CD8-positive, alpha-beta memory T cell (primary cell): Measurements from ENCODE around the gene CLCN6. TPM values are rescaled to one million over a fixed set of nuclear protein-coding genes. Genes with fewer than 3 reads are reported as not detected.

Experiments used
- CTCF ChIA-PET: fragments of 350-600 bp; sonication (Branson Sonifier 250); formaldehyde crosslinking; loops from one replicate; lab custom pipeline; 2021; ENCODE audit warnings: antibody characterized with exemption; lab: Charles Lee
- POLR2A ChIA-PET: fragments of 350-600 bp; sonication (Branson Sonifier 250); formaldehyde crosslinking; loops from one replicate; lab custom pipeline; 2021; ENCODE audit warnings: antibody characterized with exemption; lab: Charles Lee
- DNase-seq, 5 donors: peaks; one replicate each; pipeline versions ENCODE4 v3.0.0 to v3.0.0-alpha.2; 2020 to 2022; ENCODE audit warnings: mixed read lengths in 1 of 5
- H3K27ac ChIP-seq: one replicate; pipeline ENCODE4 v1.7.0; 2013; ENCODE audit warnings: low read depth, mild to moderate bottlenecking, low read length, moderate library complexity
- H3K27me3 ChIP-seq: 2 replicates; pipeline ENCODE4 v1.7.0; 2013; ENCODE audit warnings: low read length, mild to moderate bottlenecking; ENCODE audit not compliant: insufficient read depth, poor library complexity, severe bottlenecking
- H3K36me3 ChIP-seq: 2 replicates; pipeline ENCODE4 v1.7.0; 2013; ENCODE audit warnings: mild to moderate bottlenecking, low read length, moderate library complexity; ENCODE audit not compliant: insufficient read depth
- H3K4me1 ChIP-seq: 2 replicates; pipeline ENCODE4 v1.7.0; 2013; ENCODE audit warnings: mild to moderate bottlenecking, low read length, moderate library complexity; ENCODE audit not compliant: insufficient read depth
- H3K4me3 ChIP-seq: 2 replicates; pipeline ENCODE4 v1.7.0; 2013; ENCODE audit warnings: mild to moderate bottlenecking, low read length
- H3K9me3 ChIP-seq: 2 replicates; pipeline ENCODE4 v1.7.0; 2013; ENCODE audit warnings: mild to moderate bottlenecking, low read length
- H3K27ac Mint-ChIP-seq, 8 donors: one replicate each; pipeline ENCODE4 v1.8.0; 2020 to 2021; ENCODE audit warnings: mixed read lengths in 8 of 8, mild to moderate bottlenecking in 6 of 8, inconsistent platforms in 3 of 8, moderate library complexity in 3 of 8
- H3K27me3 Mint-ChIP-seq, 2 donors: one replicate each; pipeline ENCODE4 v1.8.0; 2020 to 2021; ENCODE audit warnings: mixed read lengths in 2 of 2, mild to moderate bottlenecking in 1 of 2, moderate library complexity in 1 of 2
- H3K36me3 Mint-ChIP-seq, 3 donors: one replicate each; pipeline ENCODE4 v1.8.0; 2020 to 2021; ENCODE audit warnings: mixed read lengths in 3 of 3, inconsistent platforms in 1 of 3, mild to moderate bottlenecking in 1 of 3
- H3K4me1 Mint-ChIP-seq, 3 donors: one replicate each; pipeline ENCODE4 v1.8.0; 2020 to 2021; ENCODE audit warnings: mixed read lengths in 3 of 3, inconsistent platforms in 1 of 3, mild to moderate bottlenecking in 1 of 3
- H3K4me3 Mint-ChIP-seq, 7 donors: one replicate each; pipeline ENCODE4 v1.8.0; 2020 to 2021; ENCODE audit warnings: mixed read lengths in 7 of 7, mild to moderate bottlenecking in 6 of 7, moderate library complexity in 4 of 7, inconsistent platforms in 2 of 7
- H3K9me3 Mint-ChIP-seq, 5 donors: one replicate each; pipeline ENCODE4 v1.8.0; 2020 to 2022; ENCODE audit warnings: mixed read lengths in 5 of 5, mild to moderate bottlenecking in 3 of 5, moderate library complexity in 2 of 5, inconsistent platforms in 1 of 5
- polyA plus RNA-seq: library from polyadenylated mRNA; unstranded; fragments of 300-500 nt; fragmentation: Illumina TruSeq; gene quantifications from one replicate; pipeline ENCODE4 v1.2.3, GENCODE V29; 2021
- total RNA-seq, 2 experiments: library from RNA; stranded (reverse); gene quantifications; one replicate each; pipeline ENCODE4 v1.2.3, GENCODE V29; 2021

CLCN6 gene
- total and polyA plus RNA-seq, 3 experiments from 2014 or later, result 1.7 to 9.3 (median 8.9) TPM

DNA sequence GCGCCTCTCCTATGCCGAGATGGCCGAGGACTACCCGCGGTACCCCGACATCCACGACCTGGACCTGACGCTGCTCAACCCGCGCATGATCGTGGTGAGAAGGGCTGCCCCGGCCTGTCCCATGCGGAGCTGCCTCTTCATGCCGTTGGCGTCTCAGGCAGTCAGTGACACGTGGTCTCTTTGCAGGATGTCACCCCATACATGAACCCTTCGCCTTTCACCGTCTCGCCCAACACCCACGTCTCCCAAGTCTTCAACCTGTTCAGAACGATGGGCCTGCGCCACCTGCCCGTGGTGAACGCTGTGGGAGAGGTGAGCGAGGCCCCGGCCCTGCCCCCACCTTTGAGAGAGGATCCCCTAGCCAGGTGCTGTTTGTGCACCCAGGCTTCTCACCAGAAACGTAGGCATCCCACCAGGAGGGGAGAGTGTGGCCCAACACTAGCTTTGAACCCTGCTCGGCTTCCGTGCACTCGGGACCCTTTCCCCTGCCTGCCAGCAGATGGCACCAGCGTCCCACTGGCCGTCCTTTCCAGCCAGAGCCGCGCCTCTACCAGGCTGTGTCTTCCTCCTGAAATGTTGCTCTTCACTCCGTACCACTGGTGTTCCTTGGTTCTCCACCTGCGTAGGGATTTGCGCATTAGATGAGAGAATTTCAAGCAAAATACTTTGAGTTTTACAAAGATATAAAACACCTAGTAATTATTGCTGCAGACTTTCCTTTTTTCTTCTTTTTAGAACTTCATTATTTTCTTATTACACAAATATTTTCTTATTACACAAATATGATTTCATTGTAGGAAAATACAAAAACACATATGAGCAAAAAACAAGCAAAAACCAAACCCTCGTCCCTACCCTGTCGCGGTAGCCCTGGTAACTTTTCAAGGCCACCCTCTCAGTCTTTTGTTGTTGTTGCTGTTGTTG is 32.6 kb downstream of the CLCN6 start:
- Histone ChIP-seq H3K4me3 (no peak overlapping the region), H3K4me1 (no peaks in the 10 kb centered on the region), H3K27ac (no peak overlapping the region), H3K9me3 (no peaks in the 10 kb centered on the region), H3K36me3 (peaks cover 42% of the 10 kb centered on the region), H3K27me3 (no peaks in the 10 kb centered on the region)
- peaks cover 5 to 87% (median 25%) of the 10 kb centered on the region in 3 donors for H3K36me3 Mint-ChIP-seq
- H3K4me3 Mint-ChIP-seq, result no peak overlapping the region
- POLR2A ChIA-PET, result interaction anchor here (1.6 kb wide), 1 partner anchor 70 kb away, joined by 4 read pairs; no protein-coding TSS in a partner anchor
- no peaks in the 10 kb centered on the region for H3K27me3 Mint-ChIP-seq
- H3K4me1 Mint-ChIP-seq, result peaks cover 5 to 6% (median 6%) of the 10 kb centered on the region in 3 donors
- H3K27ac Mint-ChIP-seq, result peak overlapping the region in 1 of 8 donors; percentile 8
- H3K9me3 Mint-ChIP-seq, result no peaks in the 10 kb centered on the region
- peak; percentile 56 to 81 (median 57) for DNase-seq
- CTCF ChIA-PET, result interaction anchor here (0.6 to 1.9 kb wide), 11 partner anchors 14 to 394 kb away, joined by 3 to 10 read pairs (median 4); no protein-coding TSS in a partner anchor

DNA sequence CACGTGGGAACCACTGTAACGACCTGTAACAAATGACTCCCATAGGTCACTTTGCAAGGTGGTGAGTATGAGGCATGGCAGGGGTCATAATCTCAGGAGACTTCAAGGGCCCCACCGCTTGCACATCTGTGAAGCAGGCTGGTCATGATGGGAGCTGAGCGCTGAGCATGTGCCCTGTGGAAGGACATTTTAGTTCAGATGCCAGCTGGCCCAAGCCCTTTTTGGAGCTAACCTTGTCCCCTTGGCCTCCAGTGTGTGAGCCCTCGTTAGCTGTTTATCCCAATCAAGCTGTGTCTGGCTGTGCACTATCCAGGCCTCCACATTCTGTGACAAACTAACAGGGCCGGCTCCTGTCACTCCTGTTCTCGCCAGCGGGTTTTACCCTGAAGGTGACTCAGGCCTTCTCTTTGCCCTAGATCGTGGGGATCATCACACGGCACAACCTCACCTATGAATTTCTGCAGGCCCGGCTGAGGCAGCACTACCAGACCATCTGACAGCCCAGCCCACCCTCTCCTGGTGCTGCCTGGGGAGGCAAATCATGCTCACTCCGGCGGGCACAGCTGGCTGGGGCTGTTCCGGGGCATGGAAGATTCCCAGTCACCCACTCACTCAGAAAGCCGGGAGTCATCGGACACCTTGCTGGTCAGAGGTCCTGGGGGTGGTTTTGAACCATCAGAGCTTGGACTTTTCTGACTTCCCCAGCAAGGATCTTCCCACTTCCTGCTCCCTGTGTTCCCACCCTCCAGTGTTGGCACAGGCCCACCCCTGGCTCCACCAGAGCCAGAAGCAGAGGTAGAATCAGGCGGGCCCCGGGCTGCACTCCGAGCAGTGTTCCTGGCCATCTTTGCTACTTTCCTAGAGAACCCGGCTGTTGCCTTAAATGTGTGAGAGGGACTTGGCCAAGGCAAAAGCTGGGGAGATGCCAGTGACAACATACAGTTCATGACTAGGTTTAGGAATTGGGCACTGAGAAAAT is 34.0 kb downstream of the CLCN6 start:
- no peak overlapping the region for H3K4me3 Mint-ChIP-seq
- H3K36me3 Mint-ChIP-seq, result peaks cover 5 to 85% (median 22%) of the 10 kb centered on the region in 3 donors
- no peak for DNase-seq
- Histone ChIP-seq H3K4me1 (no peaks in the 10 kb centered on the region), H3K4me3 (no peak overlapping the region), H3K9me3 (no peaks in the 10 kb centered on the region), H3K36me3 (peaks cover 43% of the 10 kb centered on the region), H3K27me3 (no peaks in the 10 kb centered on the region), H3K27ac (no peak overlapping the region)
- H3K27ac Mint-ChIP-seq, result no peak overlapping the region
- peaks cover 5 to 6% (median 6%) of the 10 kb centered on the region in 3 donors for H3K4me1 Mint-ChIP-seq
- no peaks in the 10 kb centered on the region for H3K27me3 Mint-ChIP-seq
- ChIA-PET POLR2A (no interaction called here), CTCF (interaction anchor here (1.0 to 2.1 kb wide), 4 partner anchors 52 to 127 kb away, joined by 3 to 10 read pairs (median 4); no protein-coding TSS in a partner anchor)
- H3K9me3 Mint-ChIP-seq, result no peaks in the 10 kb centered on the region

DNA sequence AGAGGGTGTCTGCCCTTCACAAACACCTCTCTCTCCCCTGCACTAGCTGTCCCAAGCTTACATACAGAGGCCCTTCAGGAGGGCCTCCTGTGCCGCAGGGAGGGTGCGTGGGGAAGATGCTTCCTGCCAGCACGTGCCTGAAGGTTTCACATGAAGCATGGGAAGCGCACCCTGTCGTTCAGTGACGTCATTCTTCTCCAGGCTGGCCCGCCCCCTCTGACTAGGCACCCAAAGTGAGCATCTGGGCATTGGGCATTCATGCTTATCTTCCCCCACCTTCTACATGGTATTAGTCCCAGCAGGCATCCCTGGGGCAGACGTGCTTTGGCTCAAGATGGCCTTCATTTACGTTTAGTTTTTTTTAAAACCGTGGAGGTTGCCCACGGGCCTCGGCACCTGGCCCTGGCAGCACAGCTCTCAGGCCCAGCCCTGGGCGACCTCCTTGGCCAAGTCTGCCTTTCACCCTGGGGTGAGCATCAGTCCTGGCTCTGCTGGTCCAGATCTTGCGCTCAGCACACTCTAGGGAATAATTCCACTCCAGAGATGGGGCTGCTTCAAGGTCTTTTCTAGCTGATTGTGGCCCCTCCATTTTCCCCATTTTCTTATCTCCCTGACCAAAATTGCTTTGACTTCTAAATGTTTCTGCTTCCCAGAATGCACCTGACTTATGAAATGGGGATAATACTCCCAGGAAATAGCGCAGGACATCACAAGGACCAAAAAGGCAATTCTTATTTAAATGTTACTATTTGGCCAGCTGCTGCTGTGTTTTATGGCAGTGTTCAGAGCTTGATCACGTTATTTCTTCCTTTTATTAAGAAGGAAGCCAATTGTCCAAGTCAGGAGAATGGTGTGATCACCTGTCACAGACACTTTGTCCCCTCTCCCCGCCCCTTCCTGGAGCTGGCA is 35.5 kb downstream of the CLCN6 start:
- Histone ChIP-seq H3K36me3 (peaks cover 37% of the 10 kb centered on the region), H3K4me3 (no peak overlapping the region), H3K27ac (peak overlapping the region; percentile 54), H3K27me3 (no peaks in the 10 kb centered on the region), H3K4me1 (peaks cover 3% of the 10 kb centered on the region), H3K9me3 (no peaks in the 10 kb centered on the region)
- Mint-ChIP-seq H3K27me3 (no peaks in the 10 kb centered on the region), H3K4me1 (peaks cover 10 to 14% (median 11%) of the 10 kb centered on the region in 3 donors), H3K4me3 (no peak overlapping the region), H3K27ac (no peak overlapping the region), H3K9me3 (no peaks in the 10 kb centered on the region), H3K36me3 (peaks cover 5 to 79% (median 17%) of the 10 kb centered on the region in 3 donors)
- DNase-seq, result no peak
- ChIA-PET CTCF (interaction anchor here (1.3 to 2.1 kb wide), 3 partner anchors 11 to 66 kb away, joined by 3 to 5 read pairs (median 5); no protein-coding TSS in a partner anchor), POLR2A (no interaction called here)

DNA sequence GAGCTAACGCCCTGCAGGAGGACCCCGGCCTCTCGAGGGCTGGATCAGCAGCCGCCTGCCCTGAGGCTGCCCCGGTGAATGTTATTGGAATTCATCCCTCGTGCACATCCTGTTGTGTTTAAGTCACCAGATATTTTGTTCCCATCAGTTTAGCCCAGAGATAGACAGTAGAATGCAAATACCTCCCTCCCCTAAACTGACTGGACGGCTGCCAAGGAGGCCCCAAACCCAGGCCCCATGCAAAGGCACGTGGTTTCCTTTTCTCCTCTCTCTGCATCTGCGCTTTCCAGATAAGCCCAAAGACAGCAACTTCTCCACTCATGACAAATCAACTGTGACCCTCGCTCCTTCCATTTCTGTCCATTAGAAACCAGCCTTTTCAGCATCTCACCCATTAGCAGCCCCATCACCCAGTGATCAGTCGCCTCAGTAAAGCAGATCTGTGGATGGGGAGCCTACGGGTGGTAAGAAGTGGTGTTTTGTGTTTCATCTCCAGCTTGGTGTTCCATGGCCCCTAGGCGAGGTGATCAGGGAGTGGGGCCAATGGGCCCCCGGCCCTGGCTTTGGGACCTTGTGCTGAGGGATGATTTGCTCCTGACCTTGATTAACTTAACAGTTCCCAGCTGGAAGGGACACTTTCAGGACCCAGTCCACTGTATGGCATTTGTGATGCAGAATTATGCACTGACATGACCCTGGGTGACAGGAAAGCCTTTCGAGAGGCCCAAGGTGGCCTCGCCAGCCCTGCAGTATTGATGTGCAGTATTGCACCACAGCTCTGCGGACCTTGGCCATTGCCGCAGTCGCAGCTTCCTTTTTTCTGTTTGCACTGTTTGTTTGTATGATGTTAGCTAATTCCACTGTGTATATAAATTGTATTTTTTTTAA is 36.4 kb downstream of the CLCN6 start:
- POLR2A ChIA-PET, result no interaction called here
- Histone ChIP-seq H3K4me3 (no peak overlapping the region), H3K27ac (peak overlapping the region; percentile 54), H3K36me3 (peaks cover 30% of the 10 kb centered on the region), H3K27me3 (no peaks in the 10 kb centered on the region), H3K4me1 (peaks cover 3% of the 10 kb centered on the region), H3K9me3 (no peaks in the 10 kb centered on the region)
- CTCF ChIA-PET, result interaction anchor here (1.6 kb wide), 1 partner anchor 10 kb away, joined by 5 read pairs; no protein-coding TSS in a partner anchor
- Mint-ChIP-seq H3K4me3 (no peak overlapping the region), H3K36me3 (peaks cover 5 to 71% (median 17%) of the 10 kb centered on the region in 3 donors), H3K27ac (no peak overlapping the region), H3K9me3 (no peaks in the 10 kb centered on the region), H3K4me1 (peaks cover 10 to 14% (median 11%) of the 10 kb centered on the region in 3 donors), H3K27me3 (no peaks in the 10 kb centered on the region)
- no peak for DNase-seq

DNA sequence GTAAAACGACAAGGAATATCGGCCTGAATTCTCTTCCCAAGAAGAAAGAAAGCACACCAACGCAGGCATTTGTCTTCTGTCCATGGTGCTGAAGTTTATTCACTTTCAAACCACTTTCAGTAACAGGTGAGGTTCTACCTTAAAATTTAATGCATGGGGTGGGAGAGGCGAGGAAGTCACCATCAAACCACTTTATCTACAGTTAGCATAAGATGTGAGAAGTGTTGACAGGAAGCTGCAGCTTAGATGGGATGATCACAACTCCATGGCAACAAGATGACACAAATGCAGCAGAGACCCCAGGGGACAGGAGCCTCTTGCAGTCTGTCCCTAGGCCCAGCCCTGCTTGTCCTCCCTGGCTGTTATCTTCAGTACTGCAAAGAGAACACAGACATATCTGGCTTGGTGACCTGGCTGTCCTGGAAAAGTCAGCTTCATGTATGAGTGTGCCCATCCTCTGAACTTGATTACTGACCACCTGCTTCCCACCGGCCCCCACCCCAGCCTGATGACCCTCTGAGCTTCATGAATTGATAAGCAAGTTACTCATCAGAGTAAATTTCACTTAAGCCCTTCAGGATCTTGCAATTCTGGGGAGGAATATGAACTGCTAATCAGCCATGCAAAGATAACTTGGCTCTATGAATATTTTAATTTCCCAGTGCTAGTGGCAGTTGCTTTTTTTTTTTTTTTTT is 39.8 kb downstream of the CLCN6 start:
- Mint-ChIP-seq H3K9me3 (no peaks in the 10 kb centered on the region), H3K4me1 (peaks cover 5 to 8% (median 6%) of the 10 kb centered on the region in 3 donors), H3K27me3 (no peaks in the 10 kb centered on the region), H3K36me3 (peaks cover 0 to 41% (median 9%) of the 10 kb centered on the region in 3 donors), H3K4me3 (no peak overlapping the region), H3K27ac (no peak overlapping the region)
- Histone ChIP-seq H3K27ac (no peak overlapping the region), H3K4me1 (peaks cover 3% of the 10 kb centered on the region), H3K36me3 (peaks cover 16% of the 10 kb centered on the region), H3K9me3 (no peaks in the 10 kb centered on the region), H3K4me3 (no peak overlapping the region), H3K27me3 (no peaks in the 10 kb centered on the region)
- ChIA-PET CTCF (no interaction called here), POLR2A (interaction anchor here (0.6 kb wide), 1 partner anchor 33 kb away, joined by 3 read pairs; no protein-coding TSS in a partner anchor)
- DNase-seq, result peak in 2 of 5 donors; percentile 5 to 18

DNA sequence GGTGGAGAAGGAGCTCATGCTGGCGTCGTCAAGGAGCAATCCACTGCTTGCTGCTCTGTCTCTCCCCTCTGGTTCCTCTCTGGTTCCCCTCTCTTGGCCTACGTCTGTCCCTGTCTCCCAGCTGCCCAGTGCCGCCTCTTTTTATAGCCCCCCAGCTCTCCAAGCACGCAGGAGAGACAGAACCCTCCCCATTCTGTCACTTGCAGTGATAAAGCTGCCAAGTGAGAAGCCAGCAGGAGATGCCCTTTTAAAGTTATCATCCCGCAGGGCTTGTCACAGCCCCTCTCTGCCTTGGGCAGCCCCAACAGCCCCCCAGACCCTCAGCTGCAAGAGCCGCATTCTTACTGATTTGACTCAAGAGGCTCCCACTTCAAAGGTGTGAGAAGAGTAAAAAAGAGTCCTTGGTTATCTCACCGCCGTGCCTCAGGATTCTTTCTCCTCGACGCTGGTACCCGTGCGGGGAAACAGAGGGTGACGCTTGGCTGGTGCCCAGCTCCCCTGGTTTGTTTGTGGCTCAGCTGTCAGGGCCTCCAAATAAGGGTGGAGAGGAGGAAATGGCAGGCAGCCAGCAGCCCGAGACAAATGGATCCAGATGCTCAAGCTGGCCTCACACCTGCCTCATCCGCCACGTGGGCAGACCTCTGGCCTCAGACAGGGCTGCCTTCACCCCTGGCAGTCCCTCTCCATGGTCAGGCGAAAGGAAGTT is 41.8 kb downstream of the CLCN6 start, which contains the start of gene NPPA:
TSS of gene NPPA (minus strand) at position 117 of the 706 bp plus-strand sequence. CDS start at position 18, 99 bp downstream.
- H3K36me3 Mint-ChIP-seq, result peaks cover 0 to 21% (median 2%) of the 10 kb centered on the region in 3 donors
- Histone ChIP-seq H3K4me1 (peaks cover 3% of the 10 kb centered on the region), H3K4me3 (no peak within 1 kb of the TSS), H3K27ac (no peak within 1 kb of the TSS), H3K9me3 (no peaks in the 10 kb centered on the region), H3K27me3 (no peaks in the 10 kb centered on the region), H3K36me3 (peaks cover 7% of the 10 kb centered on the region)
- no peaks in the 10 kb centered on the region for H3K9me3 Mint-ChIP-seq
- no peak within 1 kb of the TSS for H3K27ac Mint-ChIP-seq
- peaks cover 0 to 9% of the 10 kb centered on the region in 2 donors for H3K27me3 Mint-ChIP-seq
- ChIA-PET POLR2A (no interaction called here), CTCF (interaction anchor here (1.4 kb wide), 1 partner anchor 45 kb away, joined by 5 read pairs; no protein-coding TSS in a partner anchor)
- no peak for DNase-seq
- H3K4me3 Mint-ChIP-seq, result no peak within 1 kb of the TSS
- peaks cover 5 to 8% (median 6%) of the 10 kb centered on the region in 3 donors for H3K4me1 Mint-ChIP-seq
